Ovary (tissue), 3 donors: Measurements from ENCODE around the gene MRAS.
"Not testable (repeated sequence)": the region's sequence is repeated elsewhere in the genome, so short reads cannot be mapped to it uniquely, and the experiment has no call there.

Experiments used
- EP300 ChIP-seq: sonication (generic); formaldehyde crosslinking; IDR thresholded peaks from one replicate; pipeline ENCODE4 v1.6.1; 2017; ENCODE audit warnings: antibody characterized with exemption
- POLR2A ChIP-seq: fragments of 450-650 bp; IDR thresholded peaks from one replicate; pipeline ENCODE4 v1.6.1; 2017; ENCODE audit warnings: antibody characterized with exemption, mild to moderate bottlenecking, moderate library complexity
- TF ChIP-seq, protein P1 (sequence below), 3 donors: fragments of 450-650 bp in 2 of 3; fragments of 200-600 bp in 1 of 3; IDR thresholded peaks; one replicate each; pipeline versions ENCODE4 v1.5.1 to v1.8.0; 2016 to 2022; ENCODE audit warnings: antibody characterized with exemption in 3 of 3, mild to moderate bottlenecking in 1 of 3
- donor health status: DM: no; HTN: no; CAD: no.

DNA sequence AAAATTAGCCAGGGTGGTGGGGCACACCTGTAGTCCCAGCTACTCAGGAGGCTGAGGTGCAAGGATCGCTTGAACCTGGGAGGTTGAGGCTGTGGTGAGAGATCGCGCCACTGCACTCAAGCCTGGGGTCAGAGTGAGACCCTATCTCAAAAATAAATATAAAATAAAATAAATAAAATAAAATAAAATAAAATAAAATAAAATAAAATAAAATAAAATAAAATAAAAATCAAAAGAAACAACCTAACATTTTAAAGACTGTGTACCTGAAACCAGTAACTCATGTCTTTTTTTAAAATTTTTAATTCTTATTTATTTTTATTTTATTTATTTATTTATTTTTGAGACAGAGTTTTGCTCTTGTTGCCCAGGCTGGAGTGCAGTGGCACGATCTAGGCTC is 78.4 kb downstream of the MRAS start:
- TF ChIP-seq, protein P1, sequence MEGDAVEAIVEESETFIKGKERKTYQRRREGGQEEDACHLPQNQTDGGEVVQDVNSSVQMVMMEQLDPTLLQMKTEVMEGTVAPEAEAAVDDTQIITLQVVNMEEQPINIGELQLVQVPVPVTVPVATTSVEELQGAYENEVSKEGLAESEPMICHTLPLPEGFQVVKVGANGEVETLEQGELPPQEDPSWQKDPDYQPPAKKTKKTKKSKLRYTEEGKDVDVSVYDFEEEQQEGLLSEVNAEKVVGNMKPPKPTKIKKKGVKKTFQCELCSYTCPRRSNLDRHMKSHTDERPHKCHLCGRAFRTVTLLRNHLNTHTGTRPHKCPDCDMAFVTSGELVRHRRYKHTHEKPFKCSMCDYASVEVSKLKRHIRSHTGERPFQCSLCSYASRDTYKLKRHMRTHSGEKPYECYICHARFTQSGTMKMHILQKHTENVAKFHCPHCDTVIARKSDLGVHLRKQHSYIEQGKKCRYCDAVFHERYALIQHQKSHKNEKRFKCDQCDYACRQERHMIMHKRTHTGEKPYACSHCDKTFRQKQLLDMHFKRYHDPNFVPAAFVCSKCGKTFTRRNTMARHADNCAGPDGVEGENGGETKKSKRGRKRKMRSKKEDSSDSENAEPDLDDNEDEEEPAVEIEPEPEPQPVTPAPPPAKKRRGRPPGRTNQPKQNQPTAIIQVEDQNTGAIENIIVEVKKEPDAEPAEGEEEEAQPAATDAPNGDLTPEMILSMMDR (IDR thresholded peaks at IDR 0.05) = not testable (repeated sequence)
- TF ChIP-seq POLR2A, EP300: not testable (repeated sequence)
